Suprapubic skin (tissue), 4 donors: ENCODE measurements around the gene HIVEP3.

Experiments used
- CTCF ChIP-seq, 2 donors: fragments of 200-600 bp in 1 of 2; fragments of 450-650 bp in 1 of 2; sonication (generic) in 1 of 2; IDR thresholded peaks; one replicate each; pipeline ENCODE4 v1.5.1; 2016 to 2019; ENCODE audit warnings: antibody characterized with exemption in 2 of 2, mild to moderate bottlenecking in 1 of 2, moderate library complexity in 1 of 2
- EP300 ChIP-seq: sonication (generic); formaldehyde crosslinking; IDR thresholded peaks from one replicate; pipeline ENCODE4 v1.6.1; 2017; ENCODE audit warnings: antibody characterized with exemption
- POLR2A ChIP-seq, 2 donors: fragments of 450-650 bp; IDR thresholded peaks; one replicate each; pipeline ENCODE4 v1.6.1; 2017; ENCODE audit warnings: antibody characterized with exemption in 2 of 2, mild to moderate bottlenecking in 2 of 2, moderate library complexity in 2 of 2
- POLR2AphosphoS5 ChIP-seq, 3 donors: sonication (generic); formaldehyde crosslinking; IDR thresholded peaks; one replicate each; pipeline ENCODE4 v1.6.1; 2017; ENCODE audit warnings: antibody characterized with exemption in 3 of 3

- no peak for TF ChIP-seq POLR2A (IDR thresholded peaks at IDR 0.05)
- TF ChIP-seq CTCF (IDR thresholded peaks at IDR 0.05) = no peak
- TF ChIP-seq EP300 = no peak
- TF ChIP-seq POLR2AphosphoS5 (IDR thresholded peaks at IDR 0.05) = no peak
Observed at GRCh38 chr1:41473738-41474362, 444.9 kb downstream of the HIVEP3 start.
